Heart left ventricle (tissue), 13 donors: ENCODE results near the gene ACKR1.

Source experiments
- POLR2A ChIP-seq, 2 donors: fragments of 450-650 bp; IDR thresholded peaks; one replicate each; pipeline ENCODE4 v1.6.1; 2017; ENCODE audit warnings: antibody characterized with exemption in 2 of 2, mild to moderate bottlenecking in 2 of 2, moderate library complexity in 2 of 2
- TF ChIP-seq, protein P1 (sequence below), 12 donors: fragments of 200-600 bp; sonication (generic) in 4 of 12; IDR thresholded peaks; one replicate each; pipeline versions ENCODE4 v1.5.0 to v1.8.0; 2018 to 2022; ENCODE audit warnings: antibody characterized with exemption in 12 of 12, mild to moderate bottlenecking in 5 of 12
- donor health status: ischemic (EF 13 %, LVEDD 7.1; RV severe dilation, severe dysfunction).
- donor health status: DM: no; HTN: yes; CAD: no.
- donor health status: DM: no; HTN: no; CAD: no.
- donor health status: ischemic (EF 25% LVEDD 6.9; RV normal size, moderate dysfunction).
- donor health status: ischemic (EF 25% LVEDD 5.7; RV mildly dilated, moderate dysfunction).
- donor health status: ischemic (EF 35%, LVEDD 5.7; RV mildly dilated, moderate dysfunction).
- donor health status: nonischemic (EF 11% LVEDD 7.7; RV severe dilation, severe dysfunction).
- donor health status: DM: yes; HTN: yes; CAD: no.
- donor health status: PGD.
- donor health status: ischemic (EF 29% LVEDD 5.4; RV normal size, mild dysfunction).
- donor health status: nonischemic (EF 23%, LVEDD 6.1; RV moderate dilation, normal function).

DNA sequence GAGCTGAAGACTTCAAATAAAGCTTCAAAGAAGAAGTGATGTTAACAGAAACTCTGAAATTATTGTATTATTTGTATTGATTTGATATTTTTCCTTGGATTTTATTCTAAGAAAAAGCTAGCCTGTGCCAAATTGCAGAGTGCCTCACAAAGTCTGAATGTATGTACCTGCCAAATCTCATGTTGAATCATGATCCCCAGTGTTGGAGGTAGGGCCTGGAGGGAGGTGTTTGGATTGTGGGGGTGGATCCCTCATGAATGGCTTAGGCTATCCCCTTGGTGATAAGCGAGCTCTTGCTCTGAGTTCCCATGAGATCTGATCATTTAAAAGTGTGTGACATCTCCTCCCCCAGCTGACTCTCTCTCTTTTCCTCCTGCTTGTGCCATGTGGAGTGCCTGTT, 43.6 kb downstream of the ACKR1 start:
- TF ChIP-seq, protein P1, sequence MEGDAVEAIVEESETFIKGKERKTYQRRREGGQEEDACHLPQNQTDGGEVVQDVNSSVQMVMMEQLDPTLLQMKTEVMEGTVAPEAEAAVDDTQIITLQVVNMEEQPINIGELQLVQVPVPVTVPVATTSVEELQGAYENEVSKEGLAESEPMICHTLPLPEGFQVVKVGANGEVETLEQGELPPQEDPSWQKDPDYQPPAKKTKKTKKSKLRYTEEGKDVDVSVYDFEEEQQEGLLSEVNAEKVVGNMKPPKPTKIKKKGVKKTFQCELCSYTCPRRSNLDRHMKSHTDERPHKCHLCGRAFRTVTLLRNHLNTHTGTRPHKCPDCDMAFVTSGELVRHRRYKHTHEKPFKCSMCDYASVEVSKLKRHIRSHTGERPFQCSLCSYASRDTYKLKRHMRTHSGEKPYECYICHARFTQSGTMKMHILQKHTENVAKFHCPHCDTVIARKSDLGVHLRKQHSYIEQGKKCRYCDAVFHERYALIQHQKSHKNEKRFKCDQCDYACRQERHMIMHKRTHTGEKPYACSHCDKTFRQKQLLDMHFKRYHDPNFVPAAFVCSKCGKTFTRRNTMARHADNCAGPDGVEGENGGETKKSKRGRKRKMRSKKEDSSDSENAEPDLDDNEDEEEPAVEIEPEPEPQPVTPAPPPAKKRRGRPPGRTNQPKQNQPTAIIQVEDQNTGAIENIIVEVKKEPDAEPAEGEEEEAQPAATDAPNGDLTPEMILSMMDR (IDR thresholded peaks at IDR 0.05) = no peak
- no peak for TF ChIP-seq POLR2A (IDR thresholded peaks at IDR 0.05)
